K562 (cell line): ENCODE measurements around the gene RTN4. TPM values are rescaled to one million over a fixed set of nuclear protein-coding genes. Genes with fewer than 3 reads are reported as not detected.

Experiments
- ATAC-seq: fragments of 200-7000 bp; cut with Tn5 transposase; 3 replicates; pipeline ENCODE4 v1.9.1; 2020; ENCODE audit warnings: moderate library complexity
- BruUV-seq: library from RNA; stranded (reverse); fragments of 400-500 nt; replicated peaks from 2 replicates; lab custom pipeline; 2021; lab: Mats Ljungman, UMichigan
- CTCF ChIA-PET: fragments of 300-600 bp; formaldehyde crosslinking; extraction: SDS; loops from one replicate; lab custom pipeline; 2021; ENCODE audit warnings: low intra/inter-chr PET ratio; lab: Yijun Ruan, JAX
- POLR2A ChIA-PET: fragments of 300-600, 350-650 bp; sonication (Branson Sonifier 250); formaldehyde crosslinking; extraction: SDS; loops from one replicate; lab custom pipeline; 2021; ENCODE audit warnings: antibody characterized with exemption, inconsistent platforms; lab: Yijun Ruan, JAX
- DNase-seq, 4 experiments: peaks; one replicate each; pipeline versions ENCODE4 v3.0.0 to v3.0.0-alpha.2; 2011 to 2018; ENCODE audit warnings: low spot score in 3 of 4, mixed read lengths in 3 of 4; ENCODE audit errors: extremely low read depth in 1 of 4
- FAIRE-seq: peaks from 2 replicates; lab custom pipeline; 2011; peaks lifted over from hg19 to GRCh38; lab: Jason Lieb, UNC
- H2AFZ ChIP-seq: 2 replicates; pipeline ENCODE4 v1.6.0; 2011; ENCODE audit warnings: low read depth, low read length, control low read depth, inconsistent platforms
- H3K27ac ChIP-seq: fragments of 200-600 bp; 3 replicates; pipeline ENCODE4 v1.8.0; 2011; ENCODE audit warnings: low read depth, mild to moderate bottlenecking, control low read depth, inconsistent platforms, low read length, moderate library complexity, mixed read lengths; ENCODE audit errors: extremely low read depth
- H3K27me3 ChIP-seq, 2 experiments: fragments of 300-600 bp in 1 of 2; 2 replicates in 1 of 2; 3 replicates in 1 of 2; pipeline versions ENCODE4 v1.6.0 to v1.8.0; 2011; ENCODE audit warnings: inconsistent platforms in 2 of 2, low read length in 2 of 2, mild to moderate bottlenecking in 1 of 2, mixed read lengths in 1 of 2, moderate library complexity in 1 of 2; ENCODE audit not compliant: control insufficient read depth in 2 of 2, insufficient read depth in 2 of 2
- H3K36me3 ChIP-seq: fragments of 300-600 bp; 3 replicates; pipeline ENCODE4 v1.8.0; 2011; ENCODE audit warnings: mild to moderate bottlenecking, low read length, inconsistent platforms; ENCODE audit not compliant: control insufficient read depth, insufficient read depth
- H3K4me1 ChIP-seq, 2 experiments: fragments of 200-600 bp in 1 of 2; replicated peaks in 1 of 2; 2 replicates in 1 of 2; 3 replicates in 1 of 2; pipeline versions ENCODE4 v1.5.1 to v1.8.0; 2011; ENCODE audit warnings: inconsistent platforms in 2 of 2, low read length in 2 of 2, mild to moderate bottlenecking in 1 of 2, mixed read lengths in 1 of 2, moderate library complexity in 1 of 2; ENCODE audit not compliant: control insufficient read depth in 2 of 2, insufficient read depth in 2 of 2
- H3K4me2 ChIP-seq: 2 replicates; pipeline ENCODE4 v1.6.1; 2011; ENCODE audit warnings: low read length, control low read depth, inconsistent platforms, mixed read lengths; ENCODE audit not compliant: insufficient read depth
- H3K4me3 ChIP-seq: fragments of 200-600 bp; sonication (generic), shearing (Covaris generic); 2 replicates; pipeline ENCODE4 v1.5.1; 2016; ENCODE audit warnings: control low read depth, inconsistent platforms
- H3K79me2 ChIP-seq: fragments of 200-600 bp; 3 replicates; pipeline ENCODE4 v1.8.0; 2011; ENCODE audit warnings: low read length, inconsistent platforms; ENCODE audit not compliant: control insufficient read depth, insufficient read depth
- H3K9ac ChIP-seq, 2 experiments: 2 replicates each; pipeline versions ENCODE4 v1.6.0 to v1.6.1; 2011; ENCODE audit warnings: low read depth in 2 of 2, low read length in 2 of 2, control low read depth in 1 of 2, inconsistent platforms in 1 of 2, mild to moderate bottlenecking in 1 of 2, mixed read lengths in 1 of 2; ENCODE audit not compliant: insufficient read depth in 1 of 2
- H3K9me1 ChIP-seq: one replicate; pipeline ENCODE4 v1.6.0; 2011; ENCODE audit warnings: inconsistent platforms, mild to moderate bottlenecking, low read length, moderate library complexity; ENCODE audit not compliant: control insufficient read depth, insufficient read depth
- H3K9me3 ChIP-seq: replicated peaks from 2 replicates; pipeline ENCODE4 v1.5.1; 2011; ENCODE audit warnings: low read depth, low read length, inconsistent platforms; ENCODE audit not compliant: control insufficient read depth, insufficient read depth
- H4K20me1 ChIP-seq: replicated peaks from 2 replicates; pipeline ENCODE4 v1.6.1; 2011; ENCODE audit warnings: low read length, inconsistent platforms, mixed read lengths; ENCODE audit not compliant: control insufficient read depth, insufficient read depth
- ARHGAP35 ChIP-seq: fragments of 450-650 bp; IDR thresholded peaks from 2 replicates; pipeline ENCODE4 v1.6.1; 2018; ENCODE audit not compliant: partially characterized antibody
- ARID3A ChIP-seq: IDR thresholded peaks from 2 replicates; pipeline ENCODE4 v1.6.1; 2012; ENCODE audit warnings: low read depth, low read length, improper control_type of control experiment, borderline replicate concordance
- C11orf30 ChIP-seq: fragments of 450-650 bp; IDR thresholded peaks from 2 replicates; pipeline ENCODE4 v1.6.1; 2016; ENCODE audit warnings: low read depth, mild to moderate bottlenecking
- CEBPB ChIP-seq: fragments of 450-650 bp; IDR thresholded peaks from 2 replicates; pipeline ENCODE4 v1.6.1; 2016; ENCODE audit warnings: missing genetic modification characterization, missing compliant biosample characterization
- CREBBP ChIP-seq: IDR thresholded peaks from one replicate; pipeline ENCODE4 v1.6.1; 2012; ENCODE audit warnings: low read depth, mild to moderate bottlenecking, control low read depth, inconsistent platforms, low read length
- E2F1 ChIP-seq: sonication (generic); formaldehyde crosslinking; IDR thresholded peaks from 2 replicates; pipeline ENCODE4 v1.8.1; 2023; ENCODE audit warnings: mild to moderate bottlenecking, missing genetic modification reagents, moderate library complexity
- EHMT2 ChIP-seq: fragments of 450-650 bp; IDR thresholded peaks from 2 replicates; pipeline ENCODE4 v1.6.1; 2018; ENCODE audit warnings: antibody characterized with exemption
- HINFP ChIP-seq: fragments of 450-650 bp; conservative IDR thresholded peaks from 2 replicates; pipeline ENCODE4 v1.6.1; 2016; ENCODE audit warnings: missing genetic modification characterization, low read depth, mild to moderate bottlenecking, control low read depth, missing compliant biosample characterization
- KLF10 ChIP-seq: fragments of 250-450 bp; sonication (Bioruptor Pico); IDR thresholded peaks from 2 replicates; pipeline ENCODE4 v1.6.1; 2021; ENCODE audit warnings: matching md5 sums
- NR4A1 ChIP-seq, 2 experiments: fragments of 250-450 bp in 1 of 2; fragments of 450-650 bp in 1 of 2; sonication (Bioruptor Pico) in 1 of 2; IDR thresholded peaks; 2 replicates each; pipeline versions ENCODE4 v1.4.0 to v1.6.1; 2016 to 2020; ENCODE audit warnings: mild to moderate bottlenecking in 2 of 2, missing compliant biosample characterization in 1 of 2, missing genetic modification characterization in 1 of 2, moderate library complexity in 1 of 2
- POLR2AphosphoS2 ChIP-seq: IDR thresholded peaks from 2 replicates; pipeline ENCODE4 v1.6.1; 2012; ENCODE audit warnings: low read length, improper control_type of control experiment
- SRSF1 ChIP-seq: fragments of 200-400 bp; formaldehyde crosslinking; IDR thresholded peaks from 2 replicates; pipeline ENCODE4 v1.6.1; 2017; ENCODE audit warnings: mild to moderate bottlenecking, low read depth, low read length, moderate library complexity
- SRSF7 ChIP-seq: fragments of 200-400 bp; formaldehyde crosslinking; optimal IDR thresholded peaks from 2 replicates; pipeline ENCODE3; 2017; ENCODE audit warnings: mild to moderate bottlenecking, low read depth, low read length
- SUPT5H ChIP-seq: fragments of 450-650 bp; IDR thresholded peaks from 2 replicates; pipeline ENCODE4 v1.6.1; 2016
- ZBTB17 ChIP-seq: fragments of 450-650 bp; formaldehyde crosslinking; IDR thresholded peaks from 2 replicates; pipeline ENCODE4 v1.4.0; 2020; ENCODE audit warnings: mild to moderate bottlenecking
- ZNF133 ChIP-seq: fragments of 250-450 bp; sonication (Bioruptor Pico); IDR thresholded peaks from 2 replicates; pipeline ENCODE4 v1.4.0; 2020; ENCODE audit warnings: mild to moderate bottlenecking
- ZNF175 ChIP-seq: fragments of 200-800 bp; sonication (Bioruptor generic); IDR thresholded peaks from 2 replicates; pipeline ENCODE4 v1.6.1; 2016; ENCODE audit warnings: low read depth, mild to moderate bottlenecking, missing genetic modification characterization, missing compliant biosample characterization
- ZNF197 ChIP-seq: fragments of 200-800 bp; sonication (Bioruptor generic); IDR thresholded peaks from 2 replicates; pipeline ENCODE4 v1.6.1; 2016; ENCODE audit warnings: low read depth, missing genetic modification characterization, missing compliant biosample characterization
- ZNF316 ChIP-seq: fragments of 450-650 bp; IDR thresholded peaks from 2 replicates; pipeline ENCODE4 v1.6.1; 2016
- ZNF41 ChIP-seq: fragments of 250-450 bp; sonication (Bioruptor Pico); conservative IDR thresholded peaks from 2 replicates; pipeline ENCODE4 v1.4.0; 2020; ENCODE audit warnings: mild to moderate bottlenecking
- WGBS: fragments of 100-300 bp; shearing (Covaris generic); methylation state at CpG from one replicate; pipeline ENCODE4 v1.1.6; 2016; ENCODE audit warnings: low coverage, mixed read lengths; ENCODE audit not compliant: insufficient coverage; ENCODE audit errors: missing lambda C conversion rate; 5-methylcytosine and 5-hydroxymethylcytosine counted together
- in situ Hi-C: fragments of 300-500 bp; cut with MboI; formaldehyde crosslinking; loops from 4 replicates; pipeline ENCODE4 v1.15.0; 2018; ENCODE audit warnings: inconsistent platforms, mixed read lengths
- intact Hi-C: fragments of 100-400 bp; cut with micrococcal nuclease; formaldehyde crosslinking; loops from 2 replicates; pipeline ENCODE4 v1.14.2; 2022
- polyA plus RNA-seq, 8 experiments: library from polyadenylated mRNA; depleted of rRNA in 4 of 8; stranded (reverse) in 5 of 8; unstranded in 3 of 8; fragments of >200 nt; fragmentation: Nextera tagmentation in 2 of 8; fragmentation: Illumina TruSeq in 1 of 8; extraction: Ambion mirVana in 2 of 8; extraction: Trizol in 1 of 8; gene quantifications; 2 replicates each; pipeline versions ENCODE4 v1.2.1 to v1.2.3, GENCODE V29; 2011 to 2014; ENCODE audit warnings: inconsistent platforms in 1 of 8, missing spikeins in 1 of 8
- total RNA-seq, 7 experiments: library from RNA; depleted of rRNA in 6 of 7; stranded (reverse); fragments of >200 nt in 6 of 7; fragmentation: Illumina TruSeq in 2 of 7; extraction: Trizol in 2 of 7; gene quantifications; 2 replicates each; pipeline versions ENCODE4 v1.2.1 to v1.2.3, GENCODE V29; 2011 to 2021; ENCODE audit warnings: low replicate concordance in 1 of 7

RTN4 gene
- total and polyA plus RNA-seq, 9 of the 15 experiments (the other 6 are each of a cell fraction or from before 2014, with no cell fraction given), result 73.0 to 248 (median 116) TPM

- Histone ChIP-seq H3K27ac (no peak overlapping the region), H3K4me2 (no peak overlapping the region), H2AFZ (no peak overlapping the region), H3K27me3 (no peaks in the 10 kb centered on the region), H3K9me1 (peaks cover 2% of the 10 kb centered on the region), H3K4me3 (no peak overlapping the region), H3K79me2 (peaks cover 100% of the 10 kb centered on the region), H4K20me1 (peaks cover 84% of the 10 kb centered on the region), H3K4me1 (peaks cover 7 to 32% of the 10 kb centered on the region in 2 experiments; a peak in 4 of 5 replicates), H3K36me3 (peaks cover 40% of the 10 kb centered on the region), H3K9ac (no peak overlapping the region), H3K9me3 (no peaks in the 10 kb centered on the region)
- in situ Hi-C loops, result no loop called here
- no TSS peak for BruUV-seq
- ChIA-PET CTCF (no interaction called here), POLR2A (interaction anchor here (0.6 to 2.0 kb wide), 3 partner anchors 10 to 99 kb away, joined by 3 to 8 read pairs (median 4); no protein-coding TSS in a partner anchor)
- intact Hi-C loops, result no loop called here
- 0 out of 2 replicates have a peak, but pooled peaks have one; percentile 26 for TF ChIP-seq POLR2AphosphoS2
- TF ChIP-seq NR4A1 (CRISPR knock-in tag; IDR thresholded peaks at IDR 0.05), result no peak
- no peak for TF ChIP-seq NR4A1 (tag; IDR thresholded peaks at IDR 0.05)
- TF ChIP-seq ZNF197, result no peak
- peak; percentile 34; the same call in 1 of the 2 replicates for TF ChIP-seq ZNF316
- TF ChIP-seq C11orf30, result peak; percentile 37; the same call in 1 of the 2 replicates
- no peak for TF ChIP-seq HINFP
- TF ChIP-seq ARID3A, result no peak
- TF ChIP-seq SRSF1, result no peak
- TF ChIP-seq SRSF7, result no peak
- TF ChIP-seq KLF10, result no peak
- no peak for TF ChIP-seq E2F1 (CRISPR knock-in tag)
- TF ChIP-seq ZBTB17 (CRISPR knock-in tag), result no peak
- TF ChIP-seq ZNF41 (CRISPR knock-in tag), result no peak
- TF ChIP-seq SUPT5H, result no peak
- TF ChIP-seq EHMT2, result no peak
- TF ChIP-seq CEBPB, result no peak
- no peak for TF ChIP-seq ARHGAP35
- no peak for TF ChIP-seq ZNF133 (CRISPR knock-in tag)
- no peak for TF ChIP-seq ZNF175 (CRISPR knock-in tag)
- no peak for TF ChIP-seq CREBBP
- 81% methylated on average over 3 of the region's 3 CpGs for WGBS
- no peak for DNase-seq
- ATAC-seq, result no peak
- no peak for FAIRE-seq
These were observed 19.5 kb downstream of the RTN4 start for GRCh38 chr2:55030766-55031165.
